Measurements from ENCODE around the gene TM7SF2.

DNA sequence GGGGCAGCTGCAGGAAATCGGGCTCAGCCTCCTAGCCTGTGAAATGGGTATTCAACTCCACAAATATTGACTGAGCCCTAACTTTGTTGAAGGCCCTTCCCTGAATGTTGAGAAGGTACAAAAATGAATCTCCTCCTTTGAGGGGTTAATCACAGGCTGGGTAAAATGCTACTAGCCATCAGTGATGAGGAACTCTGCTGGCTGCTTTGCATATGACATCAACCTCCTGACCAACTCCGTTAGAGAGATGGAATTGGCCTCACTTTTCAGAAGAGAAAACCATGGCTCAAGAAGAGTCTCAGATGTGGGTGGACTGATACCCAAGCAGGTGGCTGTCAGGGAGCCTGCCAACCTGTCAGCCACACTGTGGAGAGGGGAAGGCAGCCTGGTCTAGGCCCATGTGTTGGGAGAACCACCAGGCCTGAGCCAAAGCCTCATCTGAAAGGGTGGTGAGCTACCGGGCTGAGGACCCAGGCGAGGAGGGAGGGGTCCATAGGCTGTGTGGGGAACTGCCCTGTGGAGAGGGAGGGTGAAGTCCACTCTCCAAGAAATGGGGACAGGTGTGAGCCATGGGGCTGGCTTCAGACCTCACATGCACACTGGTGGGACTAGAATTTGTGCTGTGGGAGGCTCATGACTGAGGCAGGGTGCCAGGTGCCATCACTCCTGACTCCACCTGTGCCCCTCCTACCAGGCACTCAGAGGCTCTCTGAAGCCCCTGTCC lies 39.6 kb upstream of the TM7SF2 start:
- TF ChIP-seq, protein P1, sequence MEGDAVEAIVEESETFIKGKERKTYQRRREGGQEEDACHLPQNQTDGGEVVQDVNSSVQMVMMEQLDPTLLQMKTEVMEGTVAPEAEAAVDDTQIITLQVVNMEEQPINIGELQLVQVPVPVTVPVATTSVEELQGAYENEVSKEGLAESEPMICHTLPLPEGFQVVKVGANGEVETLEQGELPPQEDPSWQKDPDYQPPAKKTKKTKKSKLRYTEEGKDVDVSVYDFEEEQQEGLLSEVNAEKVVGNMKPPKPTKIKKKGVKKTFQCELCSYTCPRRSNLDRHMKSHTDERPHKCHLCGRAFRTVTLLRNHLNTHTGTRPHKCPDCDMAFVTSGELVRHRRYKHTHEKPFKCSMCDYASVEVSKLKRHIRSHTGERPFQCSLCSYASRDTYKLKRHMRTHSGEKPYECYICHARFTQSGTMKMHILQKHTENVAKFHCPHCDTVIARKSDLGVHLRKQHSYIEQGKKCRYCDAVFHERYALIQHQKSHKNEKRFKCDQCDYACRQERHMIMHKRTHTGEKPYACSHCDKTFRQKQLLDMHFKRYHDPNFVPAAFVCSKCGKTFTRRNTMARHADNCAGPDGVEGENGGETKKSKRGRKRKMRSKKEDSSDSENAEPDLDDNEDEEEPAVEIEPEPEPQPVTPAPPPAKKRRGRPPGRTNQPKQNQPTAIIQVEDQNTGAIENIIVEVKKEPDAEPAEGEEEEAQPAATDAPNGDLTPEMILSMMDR (IDR thresholded peaks at IDR 0.05) = no peak
- TF ChIP-seq POLR2A (IDR thresholded peaks at IDR 0.05) (no peak), EP300 (IDR thresholded peaks at IDR 0.05; ENCODE audit: low read depth) (no peak)
